ENCODE measurements around the gene G2E3. TPM values are rescaled to one million over a fixed set of nuclear protein-coding genes. Genes with fewer than 3 reads are reported as not detected.
"Not testable (repeated sequence)": the region's sequence is repeated elsewhere in the genome, so short reads cannot be mapped to it uniquely, and the experiment has no call there.

G2E3 gene
- total RNA-seq, 1 donor from 2014 or later, result 18.9 TPM

DNA sequence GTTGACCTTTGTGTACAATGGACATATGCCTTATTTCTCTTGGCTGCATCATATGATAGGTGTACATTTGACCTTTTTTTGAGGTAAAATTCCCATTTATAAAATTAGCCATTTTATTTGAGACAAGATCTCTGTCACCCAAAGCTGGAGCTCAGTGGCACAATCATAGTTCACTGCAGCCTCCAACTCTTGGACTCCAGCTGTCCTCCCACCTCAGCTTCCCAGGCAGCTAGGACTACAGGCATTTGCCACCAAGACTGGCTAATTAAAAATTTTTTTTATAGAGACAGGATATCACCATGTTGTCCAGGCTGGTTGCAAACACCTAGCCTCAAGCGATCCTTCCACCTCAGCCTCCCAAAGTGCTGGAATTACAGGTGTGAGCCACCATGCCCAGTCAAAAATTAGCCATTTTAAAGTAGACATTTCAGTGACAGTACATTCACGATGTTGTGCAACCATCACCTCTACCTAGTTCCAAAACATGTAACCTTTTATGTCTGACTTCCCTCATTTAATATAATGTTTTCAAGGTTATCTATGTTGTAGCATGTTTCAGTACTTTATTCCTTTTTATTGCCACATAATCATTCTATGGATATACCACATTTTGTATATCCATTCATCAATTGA lies 5.4 kb downstream of the G2E3 start:
- no peak for DNase-seq

GRCh38 chr14:30564868-30565248 lies 5.9 kb downstream of the G2E3 start:
- no peak for DNase-seq

DNA sequence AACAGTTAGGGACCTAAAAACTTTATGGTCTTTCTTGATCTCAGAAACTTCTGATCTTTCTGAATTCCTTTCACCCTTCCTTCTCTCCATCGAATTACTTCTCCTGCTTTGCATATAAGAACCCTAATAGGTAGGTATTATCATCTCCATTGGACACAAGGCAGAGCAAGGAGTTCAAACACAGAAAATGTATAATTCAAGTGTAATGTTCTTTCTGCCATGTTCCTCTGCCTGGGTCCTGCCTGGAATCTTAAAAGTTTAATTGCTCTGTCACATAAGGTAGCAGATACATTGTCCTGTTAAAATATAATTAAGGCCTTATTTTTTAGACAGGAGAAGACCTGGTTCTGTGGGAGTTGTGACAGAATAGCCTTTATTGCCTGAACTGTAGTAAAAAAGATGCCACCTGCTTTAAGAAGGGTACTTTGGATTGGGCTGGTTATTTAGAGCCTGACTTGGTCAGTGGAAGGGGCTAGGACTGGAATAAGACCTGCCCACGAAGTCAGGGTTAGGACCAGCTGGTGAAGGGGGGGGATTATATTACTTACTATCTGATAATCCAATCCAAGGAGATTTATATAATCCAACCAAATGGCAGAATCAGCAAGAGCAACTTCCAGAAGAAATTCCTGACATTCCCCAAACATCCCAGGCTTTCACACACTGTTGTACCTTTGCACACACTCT lies 10.4 kb downstream of the G2E3 start:
- peak; percentile 2 for DNase-seq

GRCh38 chr14:30569903-30570226 lies 10.9 kb downstream of the G2E3 start:
- no peak for DNase-seq

DNA sequence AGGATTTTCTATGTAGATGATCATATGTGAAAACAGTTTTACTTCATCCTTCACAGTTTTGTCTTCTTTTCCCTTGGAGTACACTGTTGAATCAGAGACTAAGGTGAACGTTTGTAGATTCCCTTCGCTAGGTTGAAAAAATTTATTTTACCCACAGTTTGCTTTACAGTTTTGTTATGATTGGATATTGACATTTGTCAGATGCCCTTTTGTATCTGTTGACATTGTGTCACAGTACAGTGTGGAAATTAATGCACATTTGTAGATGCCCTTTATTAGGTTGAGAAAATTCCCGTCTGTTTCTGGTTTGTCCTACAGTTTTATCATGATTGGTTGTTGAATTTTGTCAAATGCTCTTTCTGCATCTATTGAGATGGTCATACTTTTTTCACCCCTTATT lies 13.3 kb downstream of the G2E3 start:
- no peak for DNase-seq

- DNase-seq, result no peak
Measured at GRCh38 chr14:30572771-30573170, 13.8 kb downstream of the G2E3 start.

GRCh38 chr14:30573226-30573814 lies 14.4 kb downstream of the G2E3 start:
- peak; percentile 79 for DNase-seq

- DNase-seq, result no peak
Measured at GRCh38 chr14:30573966-30574365, 15.0 kb downstream of the G2E3 start.

- not testable (repeated sequence) for DNase-seq
Measured at GRCh38 chr14:30574777-30575176, 15.8 kb downstream of the G2E3 start.

DNA sequence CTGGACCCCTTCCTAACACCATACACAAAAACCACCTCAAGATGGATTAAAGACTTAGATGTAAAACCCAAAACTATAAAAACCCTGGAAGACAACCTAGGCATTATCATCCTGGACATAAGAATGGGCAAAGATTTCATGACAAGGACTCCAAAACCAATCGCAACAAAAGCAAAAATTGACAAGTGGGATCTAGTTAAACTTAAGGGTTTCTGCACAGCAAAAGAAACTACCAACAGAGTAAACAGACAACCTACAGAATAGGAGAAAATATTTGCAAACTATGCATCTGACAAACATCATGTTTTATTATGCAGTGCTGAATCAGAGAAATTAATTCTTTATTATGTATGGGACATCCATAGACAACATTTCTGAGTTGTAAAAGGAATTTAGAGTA lies 17.4 kb downstream of the G2E3 start:
- not testable (repeated sequence) for DNase-seq

DNA sequence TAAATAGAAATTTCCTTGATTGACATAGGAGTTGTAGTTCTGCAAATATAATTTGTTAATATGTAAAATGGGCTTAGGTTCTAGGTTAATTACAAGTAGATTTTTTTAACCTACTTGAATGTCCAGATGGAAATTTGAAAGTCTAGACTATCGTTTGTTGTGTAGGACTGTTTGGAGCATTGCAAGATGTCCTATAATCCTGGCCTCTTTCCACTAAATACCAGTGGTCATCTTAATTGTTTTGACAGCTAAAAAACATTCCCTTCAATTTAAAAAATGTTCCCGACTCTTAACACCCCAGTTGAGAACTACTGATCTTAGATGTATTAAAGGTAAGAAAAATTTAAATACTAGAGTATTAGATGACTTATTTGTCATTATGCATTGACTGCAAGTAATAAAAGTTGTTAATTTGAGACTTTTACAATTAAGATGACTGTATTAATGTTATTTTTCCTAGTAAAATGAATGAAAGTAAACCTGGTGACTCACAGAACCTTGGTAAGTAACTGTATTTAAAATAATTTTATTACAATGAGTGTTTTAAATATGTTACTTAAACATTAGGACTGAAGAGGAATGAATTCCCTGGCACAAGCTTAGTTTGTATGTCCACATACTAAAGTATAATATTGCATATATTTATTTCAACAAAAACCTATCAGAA lies 21.8 kb downstream of the G2E3 start:
- no peak for DNase-seq

- no peak for DNase-seq
Measured at GRCh38 chr14:30581283-30581625, 22.3 kb downstream of the G2E3 start.

GRCh38 chr14:30582376-30582775 lies 23.4 kb downstream of the G2E3 start:
- no peak for DNase-seq

DNA sequence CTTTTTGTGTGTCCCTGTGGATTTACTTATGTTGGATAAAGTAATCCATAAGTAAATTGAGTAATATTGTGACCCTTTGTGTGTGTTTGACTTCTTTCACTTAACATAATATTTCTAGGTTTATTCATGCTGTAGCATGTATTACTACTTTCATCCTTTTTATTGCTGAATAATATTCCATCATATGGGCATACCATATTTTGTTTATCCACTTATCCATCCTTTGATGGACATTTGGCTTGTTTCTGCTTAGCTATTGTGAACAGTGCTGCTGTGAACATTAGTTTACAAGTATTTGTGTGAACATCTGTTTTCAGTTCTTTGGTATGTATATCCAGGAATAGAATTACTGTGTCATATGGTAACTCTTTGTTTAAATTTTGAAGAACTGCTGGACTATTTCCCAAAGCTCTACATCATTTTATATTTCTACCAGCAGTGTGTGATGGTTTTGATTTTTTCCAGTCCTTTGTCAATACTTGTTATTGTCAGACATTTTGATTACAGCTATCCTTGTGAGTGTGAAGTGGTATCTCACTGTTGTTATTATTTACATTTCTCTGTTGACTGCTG lies 25.2 kb downstream of the G2E3 start:
- DNase-seq, result no peak

DNA sequence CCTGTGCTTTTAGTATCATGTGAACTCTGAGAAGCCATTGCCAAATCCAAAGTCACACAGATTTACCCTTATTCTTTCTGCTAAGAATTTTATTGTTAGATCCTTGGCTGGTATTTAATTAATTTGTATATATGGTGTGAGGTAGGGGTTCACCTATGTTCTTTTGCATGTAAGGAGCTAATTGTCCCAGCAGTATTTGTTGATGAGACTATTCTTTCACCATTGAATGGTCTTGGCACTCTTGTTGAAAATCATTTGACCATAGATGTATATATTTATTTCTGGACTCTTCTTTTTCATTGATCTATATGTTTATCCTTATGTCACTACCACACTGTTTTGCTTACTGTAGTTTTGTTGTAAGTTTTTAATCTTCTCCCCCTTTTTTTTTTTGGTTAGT lies 26.2 kb downstream of the G2E3 start:
- no peak for DNase-seq

- no peak for DNase-seq
Measured at GRCh38 chr14:30587141-30587540, 28.2 kb downstream of the G2E3 start.

DNA sequence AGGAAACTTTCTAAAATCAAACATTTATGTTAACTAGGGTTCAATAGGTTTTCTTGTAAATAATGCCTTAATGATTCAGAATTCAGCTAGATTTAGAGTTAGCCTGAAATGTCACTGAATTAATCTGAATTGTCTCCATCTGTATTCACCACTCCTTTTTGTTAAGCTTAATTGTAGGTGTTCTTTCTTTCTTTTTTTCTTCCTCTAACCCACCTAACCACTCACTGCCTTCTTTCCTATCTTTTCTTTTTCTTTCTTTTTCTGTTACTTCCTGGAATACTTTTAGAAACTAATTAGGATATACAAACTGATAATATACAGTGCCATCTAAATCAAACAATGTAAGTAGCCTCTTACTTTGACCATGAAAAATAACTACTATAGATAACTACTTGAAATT lies 29.9 kb downstream of the G2E3 start:
- no peak for DNase-seq

DNA sequence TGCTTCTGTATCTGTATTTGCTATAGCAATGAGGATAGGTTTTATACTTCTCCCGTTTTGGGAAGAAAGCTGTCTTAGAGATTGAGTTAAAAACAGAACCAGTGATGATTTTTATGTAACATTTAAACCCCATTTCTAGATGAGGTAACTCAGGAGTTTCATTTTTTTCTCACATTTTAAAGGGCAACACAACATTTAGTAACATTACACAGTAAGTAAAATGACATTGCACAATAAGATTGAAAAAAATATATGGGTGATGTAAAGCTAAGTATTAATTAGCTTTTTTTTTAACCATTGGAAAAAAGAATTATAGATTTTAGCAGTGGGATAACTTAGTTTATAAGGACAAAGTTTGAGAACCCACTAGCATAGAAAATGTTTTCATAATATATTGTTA lies 38.0 kb downstream of the G2E3 start:
- no peak for DNase-seq

DNA sequence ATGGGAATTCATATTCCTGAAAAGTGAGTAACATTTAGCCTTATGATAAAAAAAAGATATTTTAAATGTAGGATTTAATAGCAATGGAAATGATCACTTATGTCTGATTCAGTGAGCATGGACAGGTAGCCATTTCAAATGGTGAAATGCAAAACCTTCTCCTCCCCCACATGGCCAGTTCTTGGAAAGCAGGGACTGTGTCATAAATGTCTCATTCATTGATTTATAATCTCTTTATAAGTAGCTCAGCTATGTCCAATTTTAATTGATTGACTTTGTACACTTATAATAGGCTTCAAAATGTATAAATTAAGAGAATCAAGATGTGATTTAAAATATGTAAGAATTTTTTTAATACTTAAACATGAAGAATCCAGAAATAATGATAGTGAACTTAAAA lies 38.5 kb downstream of the G2E3 start:
- no peak for DNase-seq

- no peak for DNase-seq
Measured at GRCh38 chr14:30600922-30601918, 42.3 kb downstream of the G2E3 start.

GRCh38 chr14:30603402-30603801 lies 44.4 kb downstream of the G2E3 start:
- DNase-seq, result no peak

DNA sequence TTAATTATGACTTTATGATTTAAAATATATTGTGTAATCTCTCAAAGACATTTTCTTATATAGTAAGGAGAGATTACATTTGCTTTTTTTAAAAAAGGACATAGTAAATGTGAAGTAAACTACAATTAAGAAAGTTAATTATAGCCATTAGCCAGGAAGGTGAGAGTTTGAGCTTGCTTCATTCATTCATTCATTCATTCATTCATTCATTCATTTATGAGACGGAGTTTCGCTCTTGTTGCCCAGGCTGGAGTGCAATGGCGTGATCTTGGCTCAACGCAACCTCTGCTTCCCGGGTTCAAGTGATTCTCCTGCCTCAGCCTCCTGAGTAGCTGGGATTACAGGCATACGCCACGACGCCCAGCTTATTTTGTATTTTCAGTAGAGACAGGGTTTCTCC lies 45.7 kb downstream of the G2E3 start:
- not testable (repeated sequence) for DNase-seq

Measured in dermis blood vessel endothelial cell (primary cell).